ENCODE measurements around the gene SULT1A2.
A peak's percentile ranks its signal among the peaks of the same experiment; 100 is the strongest.
"Not testable (repeated sequence)": the region's sequence is repeated elsewhere in the genome, so short reads cannot be mapped to it uniquely, and the experiment has no call there.

SULT1A2 gene

GRCh38 chr16:28546626-28547025 is 50.2 kb downstream of the SULT1A2 start:
- Histone ChIP-seq H3K4me1 (ENCODE audit: insufficient read depth, low read length, severe bottlenecking) (no peaks in the 10 kb centered on the region), H3K9ac (ENCODE audit: low read length) (no peak overlapping the region)

GRCh38 chr16:28545964-28546363 is 50.9 kb downstream of the SULT1A2 start:
- H3K79me2 ChIP-seq (ENCODE audit: insufficient read depth, low read length); H3F3A ChIP-seq (ENCODE audit: insufficient read depth, low read length); H3K9ac ChIP-seq (ENCODE audit: low read length); H3K9me3 ChIP-seq (ENCODE audit: low read length); H3K9me2 ChIP-seq (ENCODE audit: low read depth, low read length); H4K20me1 ChIP-seq (ENCODE audit: insufficient read depth, low read length); H3K36me3 ChIP-seq (ENCODE audit: insufficient read depth, low read length); H3K4me3 ChIP-seq (ENCODE audit: low read depth, low read length, poor library complexity, severe bottlenecking); H3K27ac ChIP-seq (ENCODE audit: low read depth, low read length, poor library complexity, severe bottlenecking); H3K27me3 ChIP-seq (ENCODE audit: insufficient read depth, low read length); H2AFZ ChIP-seq (ENCODE audit: low read length); H3K4me1 ChIP-seq (ENCODE audit: insufficient read depth, low read length, severe bottlenecking); H3K4me2 ChIP-seq (ENCODE audit: low read length): not testable (repeated sequence)

More at GRCh38 chr16:28546626-28547025, 50.2 kb downstream of the SULT1A2 start:
- Histone ChIP-seq H3F3A (ENCODE audit: insufficient read depth, low read length) (no peaks in the 10 kb centered on the region), H3K27me3 (ENCODE audit: insufficient read depth, low read length) (peaks cover 7% of the 10 kb centered on the region; the same call in 1 of the 2 replicates), H3K4me2 (ENCODE audit: low read length) (no peak overlapping the region), H3K9me2 (ENCODE audit: low read depth, low read length) (no peaks in the 10 kb centered on the region), H3K9me3 (ENCODE audit: low read length) (no peaks in the 10 kb centered on the region), H2AFZ (ENCODE audit: low read length) (no peak overlapping the region), H3K36me3 (ENCODE audit: insufficient read depth, low read length) (no peaks in the 10 kb centered on the region), H3K79me2 (ENCODE audit: insufficient read depth, low read length) (no peaks in the 10 kb centered on the region), H4K20me1 (ENCODE audit: insufficient read depth, low read length) (no peaks in the 10 kb centered on the region), H3K4me3 (ENCODE audit: low read depth, low read length, poor library complexity, severe bottlenecking) (no peak overlapping the region), H3K27ac (ENCODE audit: low read depth, low read length, poor library complexity, severe bottlenecking) (no peak overlapping the region)
- TF ChIP-seq CTCF (IDR thresholded peaks at IDR 0.05; ENCODE audit: low read length), result no peak

GRCh38 chr16:28544998-28545397 is 51.9 kb downstream of the SULT1A2 start:
- no peaks in the 10 kb centered on the region for H3F3A ChIP-seq (ENCODE audit: insufficient read depth, low read length)
- H3K4me2 ChIP-seq (ENCODE audit: low read length), result no peak overlapping the region
- H3K27me3 ChIP-seq (ENCODE audit: insufficient read depth, low read length), result peaks cover 7% of the 10 kb centered on the region; the same call in 1 of the 2 replicates
- H3K9me2 ChIP-seq (ENCODE audit: low read depth, low read length), result no peaks in the 10 kb centered on the region
- no peak overlapping the region for H3K9ac ChIP-seq (ENCODE audit: low read length)
- no peak for TF ChIP-seq EZH2 (IDR thresholded peaks at IDR 0.05; ENCODE audit: borderline replicate concordance, low read length)
- TF ChIP-seq CTCF (IDR thresholded peaks at IDR 0.05; ENCODE audit: low read length), result no peak
- H3K36me3 ChIP-seq (ENCODE audit: insufficient read depth, low read length), result no peaks in the 10 kb centered on the region
- no peak overlapping the region for H3K4me3 ChIP-seq (ENCODE audit: low read depth, low read length, poor library complexity, severe bottlenecking)
- H3K9me3 ChIP-seq (ENCODE audit: low read length), result no peaks in the 10 kb centered on the region
- no peak overlapping the region for H3K27ac ChIP-seq (ENCODE audit: low read depth, low read length, poor library complexity, severe bottlenecking)
- H4K20me1 ChIP-seq (ENCODE audit: insufficient read depth, low read length), result no peaks in the 10 kb centered on the region
- H3K79me2 ChIP-seq (ENCODE audit: insufficient read depth, low read length), result no peaks in the 10 kb centered on the region
- no peak overlapping the region for H2AFZ ChIP-seq (ENCODE audit: low read length)
- H3K4me1 ChIP-seq (ENCODE audit: insufficient read depth, low read length, severe bottlenecking), result no peaks in the 10 kb centered on the region

- H3K9me3 ChIP-seq (ENCODE audit: low read length), result no peaks in the 10 kb centered on the region
- no peaks in the 10 kb centered on the region for H3F3A ChIP-seq (ENCODE audit: insufficient read depth, low read length)
- H2AFZ ChIP-seq (ENCODE audit: low read length), result no peak overlapping the region
- no peak overlapping the region for H3K27ac ChIP-seq (ENCODE audit: low read depth, low read length, poor library complexity, severe bottlenecking)
- no peaks in the 10 kb centered on the region for H3K9me2 ChIP-seq (ENCODE audit: low read depth, low read length)
- H3K9ac ChIP-seq (ENCODE audit: low read length), result no peak overlapping the region
- no peaks in the 10 kb centered on the region for H3K79me2 ChIP-seq (ENCODE audit: insufficient read depth, low read length)
- no peaks in the 10 kb centered on the region for H4K20me1 ChIP-seq (ENCODE audit: insufficient read depth, low read length)
- TF ChIP-seq EZH2 (IDR thresholded peaks at IDR 0.05; ENCODE audit: borderline replicate concordance, low read length), result no peak
- TF ChIP-seq CTCF (IDR thresholded peaks at IDR 0.05; ENCODE audit: low read length), result no peak
- H3K36me3 ChIP-seq (ENCODE audit: insufficient read depth, low read length), result no peaks in the 10 kb centered on the region
- peak overlapping the region; percentile 40; the same call in 1 of the 2 replicates for H3K4me2 ChIP-seq (ENCODE audit: low read length)
- H3K4me1 ChIP-seq (ENCODE audit: insufficient read depth, low read length, severe bottlenecking), result no peaks in the 10 kb centered on the region
- H3K4me3 ChIP-seq (ENCODE audit: low read depth, low read length, poor library complexity, severe bottlenecking), result peak overlapping the region; percentile 20
- H3K27me3 ChIP-seq (ENCODE audit: insufficient read depth, low read length), result peaks cover 7% of the 10 kb centered on the region; the same call in 1 of the 2 replicates
Measured at GRCh38 chr16:28543072-28543471, 53.8 kb downstream of the SULT1A2 start.

Measured in OCI-LY1 (cell line).